GM12891 (cell line): Measurements from ENCODE around the gene CST3.

Experiments
- DNase-seq: peaks from one replicate; pipeline ENCODE4 v3.0.0; 2011; ENCODE audit warnings: low spot score; ENCODE audit not compliant: insufficient read length
- FAIRE-seq: peaks from 2 replicates; lab custom pipeline; 2011; peaks lifted over from hg19 to GRCh38; lab: Jason Lieb, UNC
- PAX5 ChIP-seq: IDR thresholded peaks from 2 replicates; pipeline ENCODE4 v1.6.1; 2011; ENCODE audit warnings: low read length, moderate library complexity, mild to moderate bottlenecking; ENCODE audit not compliant: insufficient read depth, severe bottlenecking
- POLR2A ChIP-seq: IDR thresholded peaks from 2 replicates; pipeline ENCODE4 v1.6.1; 2011; ENCODE audit warnings: low read depth, low read length, control low read depth
- POLR2AphosphoS5 ChIP-seq: IDR thresholded peaks from 2 replicates; pipeline ENCODE4 v1.6.1; 2011; ENCODE audit warnings: low read depth, low read length, control low read depth
- POU2F2 ChIP-seq: IDR thresholded peaks from 2 replicates; pipeline ENCODE4 v1.6.1; 2011; ENCODE audit warnings: low read depth, mild to moderate bottlenecking, control low read depth, low read length, moderate library complexity
- SPI1 ChIP-seq: IDR thresholded peaks from 2 replicates; pipeline ENCODE4 v1.6.1; 2011; ENCODE audit warnings: low read depth, low read length, control low read depth
- TAF1 ChIP-seq: IDR thresholded peaks from 2 replicates; pipeline ENCODE4 v1.6.1; 2011; ENCODE audit warnings: low read depth, low read length, control low read depth

Gene CST3

GRCh38 chr20:23584434-23585199, 53.1 kb downstream of the CST3 start:
- TF ChIP-seq SPI1 (no peak), POLR2A (no peak), TAF1 (no peak), POLR2AphosphoS5 (no peak), POU2F2 (no peak), PAX5 (no peak)
- FAIRE-seq, result no peak
- no peak for DNase-seq
